Activated CD8-positive, alpha-beta memory T cell treated with anti-CD3 and anti-CD28 coated beads for 4 hours (primary cell): ENCODE results near the gene SLC27A6.
"Not testable (repeated sequence)": the region's sequence is repeated elsewhere in the genome, so short reads cannot be mapped to it uniquely, and the experiment has no call there.

Experiments
- DNase-seq, 2 donors: peaks; one replicate each; pipeline ENCODE4 v3.0.0-alpha.2; 2020; ENCODE audit warnings: low read depth in 2 of 2

SLC27A6 gene

GRCh38 chr5:128965011-128965637, at the start of gene SLC27A6:
Gene SLC27A6, plus strand, starts transcription at chr5:128965488. Its CDS starts 650 bp downstream, at chr5:128966138.
- DNase-seq = no peak

- DNase-seq = no peak
Observed at GRCh38 chr5:128919542-128919941, 45.7 kb upstream of the SLC27A6 start.

GRCh38 chr5:128920345-128921215, 44.7 kb upstream of the SLC27A6 start:
- DNase-seq = no peak

GRCh38 chr5:128924299-128924698, 41.0 kb upstream of the SLC27A6 start:
- no peak for DNase-seq

GRCh38 chr5:128925973-128926372, 39.3 kb upstream of the SLC27A6 start:
- DNase-seq = no peak

- no peak for DNase-seq
Observed at GRCh38 chr5:128927644-128928043, 37.6 kb upstream of the SLC27A6 start.

- DNase-seq = not testable (repeated sequence)
Observed at GRCh38 chr5:128932232-128932631, 33.1 kb upstream of the SLC27A6 start.

- DNase-seq = not testable (repeated sequence)
Observed at GRCh38 chr5:128943100-128943499, 22.2 kb upstream of the SLC27A6 start.

GRCh38 chr5:128949847-128950546, 15.3 kb upstream of the SLC27A6 start:
- no peak for DNase-seq

GRCh38 chr5:128951301-128951700, 14.0 kb upstream of the SLC27A6 start:
- not testable (repeated sequence) for DNase-seq

GRCh38 chr5:128956164-128956563, 9.1 kb upstream of the SLC27A6 start:
- no peak for DNase-seq

GRCh38 chr5:128962211-128962610, 3.1 kb upstream of the SLC27A6 start:
- DNase-seq = no peak

- no peak for DNase-seq
Observed at GRCh38 chr5:128965638-128966302, 482 bp downstream of the SLC27A6 start.

- no peak for DNase-seq
Observed at GRCh38 chr5:128966375-128966774, 1.1 kb downstream of the SLC27A6 start.

GRCh38 chr5:128966846-128967245, 1.6 kb downstream of the SLC27A6 start:
- no peak for DNase-seq

- no peak for DNase-seq
Observed at GRCh38 chr5:128973244-128973643, 8.0 kb downstream of the SLC27A6 start.

GRCh38 chr5:128974567-128974966, 9.3 kb downstream of the SLC27A6 start:
- DNase-seq = no peak

GRCh38 chr5:128979761-128980160, 14.5 kb downstream of the SLC27A6 start:
- DNase-seq = no peak

- no peak for DNase-seq
Observed at GRCh38 chr5:128980917-128981316, 15.6 kb downstream of the SLC27A6 start.

- DNase-seq = no peak
Observed at GRCh38 chr5:128984480-128984879, 19.2 kb downstream of the SLC27A6 start.

GRCh38 chr5:128988476-128988875, 23.2 kb downstream of the SLC27A6 start:
- no peak for DNase-seq
